NCI-H128 (cell line): Measurements from ENCODE around the gene HCST.

Experiments
- DNase-seq: peaks from one replicate; lab custom pipeline; 2025; ENCODE audit not compliant: unreplicated experiment; lab: John Stamatoyannopoulos, UW

Gene HCST

GRCh38 chr19:35935911-35936737, 33.8 kb downstream of the HCST start, which contains the start of gene LRFN3:
LRFN3 (plus strand) TSS chr19:35936374; CDS start chr19:35939426, 3,052 bp downstream.
- DNase-seq: peak; percentile 76

- DNase-seq: no peak
Observed at GRCh38 chr19:35936738-35937268, 34.5 kb downstream of the HCST start.

- DNase-seq: no peak
Observed at GRCh38 chr19:35937345-35938281, 35.3 kb downstream of the HCST start.

- no peak for DNase-seq
Observed at GRCh38 chr19:35938282-35939224, 36.2 kb downstream of the HCST start.

- no peak for DNase-seq
Observed at GRCh38 chr19:35939307-35940077, 37.2 kb downstream of the HCST start.

GRCh38 chr19:35940078-35940775, 37.9 kb downstream of the HCST start:
- no peak for DNase-seq

- no peak for DNase-seq
Observed at GRCh38 chr19:35940839-35941238, 38.5 kb downstream of the HCST start.

- DNase-seq: no peak
Observed at GRCh38 chr19:35942235-35942634, 39.9 kb downstream of the HCST start.

- no peak for DNase-seq
Observed at GRCh38 chr19:35943321-35944301, 41.3 kb downstream of the HCST start.

- DNase-seq: no peak
Observed at GRCh38 chr19:35944556-35944955, 42.2 kb downstream of the HCST start.

- no peak for DNase-seq
Observed at GRCh38 chr19:35945121-35945790, 42.9 kb downstream of the HCST start.

GRCh38 chr19:35946203-35946602, 43.9 kb downstream of the HCST start:
- DNase-seq: no peak

GRCh38 chr19:35949131-35949530, 46.8 kb downstream of the HCST start:
- DNase-seq: no peak
